Retina (tissue), 1 donor: ENCODE measurements around the gene NOMO2.
"Not testable (repeated sequence)": the region's sequence is repeated elsewhere in the genome, so short reads cannot be mapped to it uniquely, and the experiment has no call there.

Experiments
- DNase-seq: peaks from one replicate; pipeline ENCODE4 v3.0.0-alpha.2; 2016

NOMO2 gene

DNA sequence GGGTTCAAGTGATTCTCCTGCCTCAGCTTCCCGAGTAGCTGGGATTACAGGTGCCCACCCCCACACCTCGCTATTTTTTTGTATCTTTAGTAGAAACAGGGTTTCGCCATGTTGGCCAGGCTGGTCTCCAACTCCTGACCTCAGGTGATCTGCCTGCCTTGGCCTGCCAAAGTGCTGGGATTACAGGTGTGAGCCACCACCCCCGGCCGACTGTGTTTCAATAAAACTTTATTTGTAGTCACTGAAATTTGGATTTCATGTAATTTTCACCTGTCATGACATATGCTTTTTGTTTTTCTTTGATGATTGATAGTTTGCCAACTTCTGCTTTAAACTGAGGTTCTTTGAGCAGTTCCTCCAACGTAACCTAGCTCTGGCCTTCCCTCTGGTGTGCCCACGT, 12.0 kb upstream of the NOMO2 start:
- DNase-seq = not testable (repeated sequence)

DNA sequence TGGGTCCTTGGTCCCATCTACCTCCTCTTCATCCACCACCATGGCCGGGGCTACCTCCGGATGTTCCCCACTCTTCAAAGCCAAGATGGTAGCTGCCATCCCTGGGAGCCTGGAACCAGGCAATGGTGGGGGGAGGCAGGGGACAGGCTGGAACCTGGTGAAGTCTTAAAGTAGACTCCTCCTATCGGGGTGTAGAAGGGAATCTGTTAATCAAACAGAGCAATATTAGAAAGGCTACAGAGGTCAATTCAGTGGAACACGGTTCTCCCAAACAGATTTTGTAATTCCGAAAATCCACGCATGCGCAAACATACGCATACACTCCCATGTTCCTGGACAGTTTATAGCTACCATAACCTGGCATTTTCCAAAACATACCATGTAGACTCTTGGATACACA, 11.1 kb upstream of the NOMO2 start:
- DNase-seq = not testable (repeated sequence)

DNA sequence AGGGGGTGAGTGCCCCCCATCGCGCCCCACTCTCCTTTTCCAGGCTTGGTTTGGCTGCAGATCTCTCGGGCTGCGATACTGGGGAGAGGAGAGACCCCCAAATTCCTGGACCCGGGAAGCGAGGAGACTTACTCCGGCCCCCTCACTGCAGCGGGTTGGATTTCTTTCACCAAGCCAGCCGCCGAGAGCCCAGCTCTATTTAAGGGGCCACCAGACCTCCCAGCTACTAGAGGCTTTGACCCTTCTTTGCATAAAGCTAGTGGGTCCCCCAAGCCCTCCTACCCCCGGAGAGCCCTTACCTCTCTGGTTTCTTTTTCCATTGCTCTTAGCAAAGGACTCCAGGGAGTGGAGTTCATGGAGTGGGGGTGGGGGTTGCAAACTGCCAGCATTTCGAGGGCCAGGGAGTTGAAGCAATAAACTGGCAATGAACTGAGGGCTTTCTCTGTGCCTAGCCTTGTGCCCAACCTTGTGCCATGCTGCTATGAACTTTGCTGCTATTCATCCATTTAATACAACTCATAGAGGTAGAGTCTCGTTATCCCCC, 9.5 kb upstream of the NOMO2 start:
- DNase-seq = peak; percentile 29

DNA sequence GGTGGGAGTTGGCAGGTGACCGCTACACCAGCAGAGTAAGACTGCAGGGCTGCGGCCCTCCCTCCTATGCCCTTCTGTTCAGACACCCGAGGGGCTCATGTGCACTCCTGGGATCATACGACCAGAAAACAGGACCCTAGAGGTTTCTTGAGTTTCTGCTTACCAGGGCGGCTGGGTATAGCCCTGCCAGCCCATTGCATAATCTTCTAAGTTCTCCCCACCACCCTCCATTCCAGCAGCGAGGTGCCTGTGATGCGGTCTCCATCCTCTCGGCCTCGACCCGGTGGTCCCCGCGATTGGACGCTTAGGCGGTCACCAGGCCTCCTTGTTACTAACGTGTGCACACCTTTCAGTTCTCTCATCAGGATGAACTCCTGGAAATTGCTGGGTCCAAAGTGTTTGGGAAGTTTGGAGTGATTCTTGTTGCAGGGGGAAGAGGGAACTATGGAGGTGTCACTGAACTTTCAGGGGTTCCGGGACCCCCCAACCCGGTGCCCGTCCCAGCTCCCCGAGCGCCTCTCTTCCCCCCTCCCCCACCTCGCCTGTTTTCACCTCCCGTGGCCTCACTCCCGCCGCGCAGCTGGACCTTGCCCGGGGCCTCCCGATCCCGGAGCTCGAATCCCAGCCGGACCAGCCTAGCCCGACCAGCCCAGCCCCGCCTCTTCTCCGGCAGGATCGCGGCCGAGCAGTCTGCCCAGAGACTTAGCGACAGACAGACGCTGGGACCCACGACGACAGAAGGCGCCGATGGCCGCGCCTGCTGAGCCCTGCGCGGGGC, 8.8 kb upstream of the NOMO2 start:
- DNase-seq = not testable (repeated sequence)

DNA sequence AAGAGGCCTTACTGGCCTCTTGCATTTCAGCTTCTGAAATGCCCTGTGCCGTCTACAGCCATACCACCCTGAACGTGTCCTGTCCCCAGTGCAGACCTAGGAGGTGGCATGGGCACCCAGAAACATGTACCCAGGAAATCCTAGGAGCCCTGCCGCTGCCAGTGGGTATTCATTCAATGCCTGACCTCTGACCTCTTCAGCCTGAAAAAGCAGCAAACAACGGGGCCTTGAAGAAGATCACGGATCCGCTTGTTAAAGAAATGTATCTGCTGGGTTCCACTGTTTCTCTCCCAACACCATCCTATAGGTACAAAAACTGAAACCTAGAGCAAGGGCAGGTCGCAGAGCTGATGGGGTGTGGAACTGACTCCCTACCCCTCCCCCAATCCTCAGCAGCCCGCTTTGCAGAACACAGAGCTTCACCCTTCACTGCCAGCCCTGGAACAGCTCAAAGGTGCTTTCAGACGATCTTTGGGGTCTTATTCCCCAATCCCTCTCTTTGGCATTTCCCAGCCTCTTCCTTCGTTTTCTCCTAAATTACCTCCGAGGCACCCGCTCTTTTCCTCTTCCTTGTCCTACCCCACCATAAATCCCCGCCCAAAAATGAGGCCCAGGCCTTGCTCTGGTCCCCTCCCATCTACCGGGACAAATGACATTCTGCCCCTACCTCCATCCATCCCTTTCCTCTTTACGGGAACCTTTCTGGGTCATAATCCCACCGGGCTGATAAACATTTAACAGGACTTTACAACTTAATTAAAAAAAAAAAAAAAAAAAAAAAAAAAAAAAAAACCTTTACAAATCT, 1.3 kb downstream of the NOMO2 start:
- DNase-seq = peak; percentile 20

DNA sequence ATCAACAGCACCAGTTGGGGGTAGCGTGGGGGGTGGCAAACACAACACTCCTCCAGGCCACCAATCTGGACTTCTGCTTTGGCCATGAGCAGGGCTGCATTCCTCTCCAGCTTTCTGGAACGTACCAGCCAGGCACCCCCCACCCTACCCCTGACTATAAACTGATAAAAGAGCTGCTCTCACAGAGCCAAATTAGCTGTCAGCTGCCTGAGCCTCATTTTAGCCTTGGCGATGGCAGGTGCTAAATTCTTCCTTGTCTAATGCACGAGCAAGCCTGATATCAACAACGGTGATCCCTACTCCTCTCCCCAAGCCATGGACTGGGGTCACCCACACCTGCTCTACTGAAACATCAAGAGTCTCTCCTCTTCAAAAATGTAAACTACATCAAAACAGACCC, 8.2 kb downstream of the NOMO2 start:
- not testable (repeated sequence) for DNase-seq

DNA sequence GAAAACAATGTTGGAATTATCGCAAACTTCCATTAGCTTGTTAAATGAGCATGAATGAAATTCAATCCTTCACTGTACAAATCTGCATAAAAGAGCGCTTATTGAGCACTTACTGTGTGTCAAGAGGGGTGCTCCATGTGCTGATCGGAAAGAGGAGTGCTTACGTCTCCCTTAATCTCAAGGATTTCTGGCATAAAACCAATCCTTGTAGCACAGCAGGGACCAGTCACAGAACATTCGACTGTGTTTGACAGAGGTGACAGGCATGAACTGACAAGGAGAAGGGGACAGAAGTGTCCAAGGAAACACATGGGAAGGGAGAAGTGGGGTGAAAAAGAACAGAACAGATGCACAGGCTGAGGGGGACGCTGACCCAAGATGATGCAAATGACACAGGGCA, 14.5 kb downstream of the NOMO2 start:
- not testable (repeated sequence) for DNase-seq

DNA sequence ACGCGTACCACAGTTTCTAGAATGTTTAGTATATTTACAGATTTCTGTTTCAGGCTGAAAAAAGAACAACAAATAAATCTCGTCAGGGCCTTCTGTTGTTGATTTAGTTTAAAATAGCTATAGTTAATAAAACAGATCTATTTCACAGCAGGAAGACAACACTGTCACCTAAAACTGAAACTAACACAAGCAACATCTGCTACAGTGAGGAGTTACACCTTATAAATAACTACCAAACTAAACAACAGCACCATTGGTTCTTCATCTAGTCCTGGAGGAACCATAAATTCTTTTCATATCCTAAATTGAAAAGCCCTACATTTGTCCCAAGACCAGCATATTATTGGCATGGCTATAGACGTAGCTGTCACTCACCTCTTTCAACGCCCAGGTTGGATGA, 15.0 kb downstream of the NOMO2 start:
- DNase-seq = not testable (repeated sequence)

DNA sequence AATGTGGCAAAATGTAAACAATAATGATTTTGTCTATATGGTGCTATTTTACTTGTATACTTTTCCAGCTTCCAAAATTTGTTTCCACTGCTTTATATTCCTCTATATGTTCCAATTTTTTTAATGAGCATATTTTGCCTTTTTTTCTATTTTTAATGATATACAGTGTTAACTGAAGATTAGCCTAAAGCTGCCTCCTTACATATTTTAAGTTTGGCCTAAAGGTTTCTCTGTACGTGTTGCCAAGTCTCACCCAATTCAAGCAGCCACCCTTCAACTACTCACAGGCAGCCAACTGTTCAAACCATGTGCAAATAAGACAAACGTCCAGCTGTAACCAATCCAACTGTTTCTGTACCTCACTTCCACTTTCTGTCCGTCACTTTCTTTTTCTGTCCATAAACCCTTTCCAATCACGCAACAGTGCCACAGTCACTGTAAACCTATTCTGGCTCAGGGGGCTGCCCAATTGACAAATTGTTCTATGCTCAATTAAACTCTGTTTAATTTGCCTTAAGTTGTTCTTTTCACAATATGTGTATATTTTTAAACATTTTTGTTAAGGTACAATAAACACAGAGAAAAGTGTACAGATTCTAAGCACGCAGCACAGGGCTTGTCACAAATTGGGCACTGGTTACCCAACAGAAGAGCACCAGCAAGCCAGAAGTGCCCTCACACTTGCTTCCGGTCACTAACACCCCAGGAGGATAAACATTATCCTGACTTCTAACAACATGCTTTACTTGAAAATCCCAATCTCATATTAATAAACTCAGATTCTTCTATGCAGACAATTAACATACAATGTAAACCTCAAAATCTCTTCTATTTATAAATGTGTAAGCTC, 17.4 kb downstream of the NOMO2 start:
- not testable (repeated sequence) for DNase-seq

DNA sequence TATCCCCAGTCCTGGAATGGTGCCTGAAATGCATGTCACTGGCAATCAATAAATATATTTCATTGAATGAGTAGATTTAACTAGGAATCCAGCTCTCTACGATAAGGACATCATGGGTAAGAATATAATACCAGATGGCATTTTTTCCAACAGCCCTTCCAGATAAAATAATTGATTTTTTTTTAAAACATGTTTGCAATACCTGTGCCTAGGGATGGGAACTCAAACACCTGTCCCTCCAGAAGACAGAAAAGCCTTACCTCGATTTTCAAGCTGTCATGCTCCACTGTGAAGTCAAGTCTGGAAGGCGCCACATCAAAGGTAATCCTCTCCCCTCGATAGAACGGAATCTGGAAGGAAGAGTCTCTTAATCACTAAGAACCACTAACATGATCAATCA, 20.0 kb downstream of the NOMO2 start:
- not testable (repeated sequence) for DNase-seq

DNA sequence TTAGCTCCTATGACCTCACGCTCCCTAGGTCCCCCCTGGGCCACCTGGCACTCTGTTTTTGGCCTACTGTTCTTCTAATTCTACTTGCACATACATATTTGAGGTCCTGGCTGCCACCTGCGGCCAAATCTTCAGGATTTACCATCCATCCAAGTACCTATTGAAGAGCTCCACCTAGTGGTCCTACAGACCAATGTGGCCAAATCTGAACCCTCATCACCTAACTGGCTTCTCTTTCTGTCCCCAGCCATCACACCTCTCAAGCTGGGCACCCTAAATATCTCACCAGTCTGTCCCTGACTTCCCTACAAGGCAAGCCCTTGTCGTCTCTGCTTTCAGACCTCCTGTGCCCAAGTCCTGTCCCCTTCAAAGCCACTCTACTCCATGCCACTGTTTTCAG, 24.9 kb downstream of the NOMO2 start:
- DNase-seq = not testable (repeated sequence)

DNA sequence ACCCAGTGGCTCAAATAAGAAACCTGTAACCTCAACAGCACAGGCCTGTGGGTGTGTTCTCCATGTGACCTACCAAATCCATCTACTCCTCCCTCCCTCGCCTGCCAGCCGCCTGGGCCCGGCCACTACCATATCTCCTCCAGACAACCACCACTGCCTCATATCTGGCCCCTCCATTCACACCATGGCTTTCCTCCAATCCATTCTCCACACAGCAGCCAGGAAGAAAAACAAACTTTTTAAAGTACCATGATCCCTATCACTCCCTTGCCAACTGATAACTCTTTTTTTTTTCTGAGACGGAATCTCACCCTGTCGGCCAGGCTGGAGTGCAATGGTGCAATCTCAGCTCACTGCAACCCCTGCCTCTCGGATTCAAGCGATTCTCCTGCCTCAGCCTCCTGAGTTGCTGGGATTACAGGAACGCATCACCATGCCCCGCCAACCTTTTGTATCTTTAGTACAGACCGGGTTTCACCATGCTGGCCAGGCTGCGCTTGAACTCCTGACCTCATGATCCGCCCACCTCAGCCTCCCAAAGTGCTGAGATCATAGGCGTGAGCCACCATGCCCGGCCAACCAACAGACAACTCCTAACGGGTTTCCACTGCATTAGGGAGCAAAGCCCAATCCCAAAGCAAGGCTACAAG, 26.3 kb downstream of the NOMO2 start:
- not testable (repeated sequence) for DNase-seq

DNA sequence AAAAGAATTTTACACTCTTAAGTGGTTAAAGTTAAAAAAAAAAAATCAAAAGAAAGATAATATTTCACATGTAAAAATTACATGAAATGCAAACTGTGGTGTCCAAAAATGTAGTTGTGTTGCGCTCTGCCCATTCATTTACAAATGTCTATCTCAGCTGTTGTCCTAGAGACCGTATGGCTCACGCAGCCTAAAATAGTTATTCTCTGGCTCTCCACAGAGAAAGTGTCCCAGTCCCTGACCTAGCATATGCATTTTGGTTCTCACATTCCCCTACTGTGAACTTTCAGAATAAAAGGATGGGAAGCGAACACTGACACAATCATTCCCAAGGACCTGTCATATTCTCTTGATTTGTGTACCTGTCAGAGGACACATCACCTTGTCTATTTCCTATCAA, 27.6 kb downstream of the NOMO2 start:
- not testable (repeated sequence) for DNase-seq

DNA sequence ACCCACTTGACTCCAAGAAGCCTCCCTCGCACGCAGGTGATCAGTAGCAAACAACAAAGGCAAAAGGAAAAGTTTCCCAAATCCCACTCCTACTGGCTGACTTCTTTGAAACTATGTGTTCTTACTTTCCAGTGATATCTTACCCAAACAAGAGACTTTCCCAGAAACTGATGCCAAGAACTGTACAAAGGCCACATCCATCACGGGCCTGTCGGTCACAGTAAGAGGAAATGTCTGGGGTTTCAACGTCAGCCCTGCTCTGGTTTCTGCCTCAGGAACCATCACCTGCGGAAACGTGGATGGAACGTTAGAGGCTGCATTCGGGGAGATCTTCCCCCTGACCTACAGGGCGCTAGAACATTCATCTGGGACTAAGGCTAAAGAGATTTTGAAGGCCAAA, 30.6 kb downstream of the NOMO2 start:
- DNase-seq = not testable (repeated sequence)

DNA sequence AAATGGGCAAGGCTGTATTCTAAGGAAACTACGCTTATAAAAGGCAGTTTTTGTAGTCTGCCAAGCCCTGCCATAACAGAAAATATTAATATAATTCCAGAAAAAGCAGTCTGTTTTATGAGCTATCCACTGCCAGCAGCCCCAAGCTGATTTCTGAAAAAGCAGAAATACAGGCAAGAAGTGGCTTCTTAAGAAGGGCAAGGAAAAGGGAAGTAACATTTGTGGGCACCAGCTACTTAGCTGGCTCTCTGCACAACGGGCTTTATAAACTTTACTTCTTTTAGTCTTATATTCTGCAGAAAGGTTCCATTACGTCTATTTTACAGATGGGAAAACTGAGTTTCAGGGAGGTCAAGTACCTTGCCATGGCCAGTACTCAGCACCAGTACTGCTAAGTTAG, 31.6 kb downstream of the NOMO2 start:
- DNase-seq = not testable (repeated sequence)

DNA sequence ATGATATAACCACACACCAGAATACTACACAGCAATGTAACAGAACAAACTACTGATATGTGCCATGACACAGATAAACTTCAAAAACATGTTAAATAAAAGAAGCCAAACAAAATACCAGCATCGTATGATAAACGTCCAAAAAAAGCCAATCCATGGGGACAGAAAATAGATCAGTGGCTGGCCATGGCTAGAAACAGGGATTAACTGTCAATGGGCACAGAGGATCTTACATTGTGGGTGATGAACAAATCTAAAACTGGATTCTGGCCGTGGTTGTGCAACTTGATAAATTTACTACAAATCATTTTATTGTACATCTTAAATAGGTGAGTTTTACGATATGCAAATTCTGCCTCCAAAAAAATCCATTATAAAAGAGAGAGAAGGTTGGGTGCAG, 35.4 kb downstream of the NOMO2 start:
- not testable (repeated sequence) for DNase-seq

DNA sequence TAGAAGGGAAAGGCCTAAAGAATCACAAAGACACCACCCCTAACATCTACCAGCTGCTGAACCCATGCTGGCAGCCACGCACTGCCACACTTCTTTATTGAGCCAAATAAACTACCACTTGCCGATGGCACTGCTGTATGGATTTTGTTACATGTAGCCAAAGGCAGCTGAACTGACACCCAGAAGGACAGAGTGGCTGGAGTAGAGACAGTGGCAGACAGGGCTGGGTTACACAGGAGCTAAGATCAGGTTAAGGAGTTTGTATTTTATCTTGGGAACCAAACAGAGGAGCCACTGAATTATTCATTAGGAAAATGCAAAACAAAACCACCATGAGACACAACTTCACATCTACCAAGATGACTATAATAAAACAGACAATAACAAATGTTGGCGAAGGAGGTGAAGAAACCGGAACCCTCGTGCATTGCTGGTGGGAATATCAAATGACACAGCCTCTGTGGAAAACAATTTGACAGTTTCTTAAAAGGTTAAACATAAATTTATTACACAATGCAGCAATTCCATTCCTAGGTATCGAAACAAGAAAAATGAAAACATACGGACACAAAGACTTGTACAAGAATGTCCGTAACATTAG, 35.9 kb downstream of the NOMO2 start:
- not testable (repeated sequence) for DNase-seq

DNA sequence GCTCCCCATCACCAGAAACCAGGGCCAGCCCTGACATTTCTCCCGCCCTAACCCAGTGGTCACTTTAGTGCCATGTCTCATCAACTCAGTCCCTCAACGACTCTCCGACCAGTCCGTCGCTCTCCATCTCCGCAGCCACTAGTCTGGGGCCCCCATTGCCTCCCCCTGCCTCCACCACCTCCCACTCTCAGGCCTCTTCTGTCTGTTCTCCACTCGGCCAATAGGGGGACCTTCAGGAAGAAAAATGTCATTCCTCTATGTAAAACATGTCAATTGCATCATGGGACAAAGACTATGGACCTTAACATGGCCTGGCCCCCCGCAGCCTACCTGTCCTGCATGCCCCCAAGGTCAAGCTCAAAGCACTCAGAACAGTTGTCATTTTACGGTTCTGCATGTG, 39.3 kb downstream of the NOMO2 start:
- DNase-seq = not testable (repeated sequence)

DNA sequence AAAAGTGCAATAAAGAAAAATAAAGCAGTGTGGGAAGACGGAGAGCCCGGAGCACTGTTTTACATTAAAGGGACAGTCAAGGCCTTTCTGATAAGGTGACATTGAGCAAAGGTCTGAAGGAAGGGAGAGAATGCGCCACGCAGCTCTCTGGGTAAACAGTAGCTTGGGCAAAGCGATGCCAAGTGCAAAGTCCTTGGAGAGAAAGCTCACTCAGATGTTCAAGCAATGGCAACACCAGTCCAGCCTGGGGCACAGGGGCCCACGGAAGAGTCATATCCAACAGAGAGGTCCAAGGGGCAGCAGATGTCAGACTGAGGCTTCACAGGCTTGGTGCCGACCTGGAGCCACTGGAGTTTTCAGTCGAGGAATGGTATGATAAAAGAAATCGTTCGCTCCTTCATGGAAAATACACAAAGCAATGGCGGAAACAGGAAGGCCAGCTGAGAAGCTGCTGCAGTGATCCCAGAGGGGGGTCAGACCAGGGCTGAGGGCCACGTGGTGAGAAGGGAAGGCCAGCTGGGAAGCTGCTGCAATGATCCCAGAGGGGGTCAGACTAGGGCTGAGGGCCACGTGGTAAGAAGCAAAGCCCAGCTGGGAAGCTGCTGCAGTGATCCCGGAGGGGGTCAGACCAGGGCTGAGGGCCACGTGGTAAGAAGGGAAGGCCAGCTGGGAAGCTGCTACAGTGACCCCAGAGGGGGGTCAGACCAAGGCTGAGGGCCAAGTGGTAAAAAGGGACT, 40.3 kb downstream of the NOMO2 start:
- not testable (repeated sequence) for DNase-seq

DNA sequence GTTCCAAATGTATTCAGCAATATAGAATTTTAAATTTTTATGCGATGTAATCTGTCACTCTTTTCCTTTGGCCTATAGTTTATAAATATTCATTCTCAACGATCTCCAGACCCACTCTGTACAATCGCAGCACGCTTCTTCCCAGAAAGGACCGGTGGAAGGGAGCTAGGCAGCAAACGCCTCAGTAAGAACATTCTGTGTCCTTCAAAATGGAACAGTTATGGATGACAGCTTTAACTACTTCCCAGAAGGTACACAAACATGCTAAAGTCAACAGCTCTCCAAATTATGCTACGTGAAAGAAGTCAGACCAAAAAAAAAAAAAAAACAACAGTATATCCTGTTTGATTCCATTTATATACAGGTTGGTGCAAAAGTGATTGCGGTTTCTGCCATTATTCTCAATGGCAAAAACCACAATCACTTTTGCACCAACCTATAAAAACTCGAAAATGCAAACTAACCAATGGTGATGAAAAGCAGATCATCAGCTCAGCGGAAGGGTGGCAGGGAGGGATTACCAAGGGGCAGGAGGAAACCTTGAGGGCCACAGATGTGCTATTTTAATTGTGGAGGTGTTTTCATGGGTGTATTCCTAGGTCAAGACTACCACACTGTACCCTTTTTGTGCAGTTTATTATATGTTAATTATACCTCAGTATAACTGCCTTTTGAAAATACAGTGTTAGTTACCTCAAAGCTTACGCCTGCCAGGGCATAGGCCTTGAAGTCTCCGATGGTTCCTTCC, 43.2 kb downstream of the NOMO2 start:
- DNase-seq = not testable (repeated sequence)
